Lung (tissue), 12 donors: ENCODE data around the gene ATG16L1. TPM values are rescaled to one million over a fixed set of nuclear protein-coding genes. Genes with fewer than 3 reads are reported as not detected.

Experiments
- ATAC-seq: fragments of 200-7000 bp; cut with Tn5 transposase; one replicate; pipeline ENCODE4 v1.9.1; 2020; ENCODE audit warnings: moderate number of reproducible peaks; ENCODE audit not compliant: insufficient read depth, low FRiP score
- DNase-seq, 3 donors: peaks; one replicate each; pipeline ENCODE4 v3.0.0-alpha.2; 2013 to 2017
- H3K27ac ChIP-seq, 2 donors: one replicate each; pipeline ENCODE4 v1.5.1; 2013; ENCODE audit warnings: mild to moderate bottlenecking in 2 of 2, moderate library complexity in 2 of 2, control low read depth in 1 of 2, inconsistent platforms in 1 of 2, low read depth in 1 of 2, low read length in 1 of 2
- H3K27me3 ChIP-seq, 3 donors: one replicate each; pipeline ENCODE4 v1.5.1; 2013; ENCODE audit warnings: low read length in 2 of 3; ENCODE audit not compliant: control insufficient read depth in 3 of 3, insufficient read depth in 3 of 3
- H3K36me3 ChIP-seq, 4 donors: one replicate each; pipeline ENCODE4 v1.5.1; 2013; ENCODE audit warnings: low read length in 4 of 4, mild to moderate bottlenecking in 1 of 4, moderate library complexity in 1 of 4; ENCODE audit not compliant: control insufficient read depth in 4 of 4, insufficient read depth in 4 of 4
- H3K4me1 ChIP-seq, 5 donors: one replicate each; pipeline ENCODE4 v1.5.1; 2013; ENCODE audit warnings: low read length in 5 of 5, mild to moderate bottlenecking in 2 of 5, moderate library complexity in 1 of 5; ENCODE audit not compliant: control insufficient read depth in 5 of 5, insufficient read depth in 5 of 5
- H3K4me3 ChIP-seq: one replicate; pipeline ENCODE4 v1.5.1; 2013; ENCODE audit warnings: mild to moderate bottlenecking, control low read depth, moderate library complexity
- H3K9ac ChIP-seq, 2 donors: one replicate each; pipeline ENCODE4 v1.5.1; 2013; ENCODE audit warnings: low read length in 2 of 2, control low read depth in 1 of 2; ENCODE audit not compliant: insufficient read depth in 1 of 2
- H3K9me3 ChIP-seq, 4 donors: one replicate each; pipeline ENCODE4 v1.5.1; 2013; ENCODE audit warnings: low read length in 3 of 4, mild to moderate bottlenecking in 1 of 4, moderate library complexity in 1 of 4; ENCODE audit not compliant: control insufficient read depth in 4 of 4, insufficient read depth in 3 of 4
- WGBS, 2 donors: extraction: QIAGEN DNeasy Blood & Tissue Kit; methylation state at CpG; one replicate each; pipeline ENCODE4 v1.1.7; 2013; 5-methylcytosine and 5-hydroxymethylcytosine counted together
- polyA plus RNA-seq, 2 donors: library from polyadenylated mRNA; stranded (reverse); fragments of 200-250 nt; gene quantifications; one replicate each; pipeline ENCODE4 v1.2.1, GENCODE V29; 2013
- total RNA-seq, 2 donors: library from RNA; depleted of rRNA in 1 of 2; stranded (reverse); fragments of >200 nt in 1 of 2; gene quantifications; one replicate each; pipeline ENCODE4 v1.2.1, GENCODE V29; 2014 to 2021
- TF ChIP-seq, protein P1 (sequence below): IDR thresholded peaks from 2 replicates; pipeline ENCODE4 v1.5.1; 2012; ENCODE audit warnings: mild to moderate bottlenecking; ENCODE audit errors: control extremely low read depth, extremely low read depth
- donor health status: control.
- donor health status: control.
- donor health status: Bipolar disorder and iron deficiency.
- donor health status: healthy.
- donor health status: DM: yes; HTN: yes; CAD: no.

The ATG16L1 gene
- total and polyA plus RNA-seq, 4 donors, result 10.9 to 37.0 (median 20.3) TPM

DNA sequence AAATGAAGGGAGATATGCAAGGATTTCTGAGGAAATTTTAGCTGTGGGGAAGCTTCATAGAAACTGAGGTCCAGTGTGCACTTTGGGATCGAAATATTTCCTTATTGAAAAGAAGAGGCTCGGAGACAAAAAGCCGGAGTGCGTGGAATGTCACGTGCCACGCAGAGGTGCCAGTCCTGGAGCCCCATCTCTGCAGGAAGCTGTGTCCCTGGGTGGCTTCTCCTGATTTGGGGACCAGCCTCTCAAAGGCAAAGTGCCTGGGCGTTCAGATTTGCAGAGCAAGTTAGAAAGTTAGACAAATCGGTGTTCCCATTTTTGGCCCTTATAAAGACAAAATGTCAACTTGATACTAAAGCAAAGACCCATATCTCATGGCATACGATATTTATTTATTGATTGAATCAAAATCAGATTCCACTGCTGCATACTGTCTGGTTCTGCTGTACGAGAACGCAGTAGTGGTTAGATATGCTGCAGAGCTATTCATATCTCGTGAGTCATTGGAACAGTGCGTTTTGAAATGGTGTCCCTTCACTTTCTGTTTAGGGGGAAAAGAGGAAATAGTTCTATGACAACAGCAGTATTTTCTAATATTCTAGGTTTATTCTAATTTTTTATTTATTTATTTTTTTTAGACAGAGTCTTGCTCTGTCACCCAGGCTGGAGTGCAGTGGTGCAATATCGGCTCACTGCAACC, 9.1 kb upstream of the ATG16L1 start:
- Histone ChIP-seq H3K9ac (no peak overlapping the region), H3K4me1 (no peaks in the 10 kb centered on the region), H3K27ac (no peak overlapping the region), H3K36me3 (no peaks in the 10 kb centered on the region), H3K9me3 (peaks cover 0 to 3% (median 0%) of the 10 kb centered on the region in 4 donors), H3K4me3 (no peak overlapping the region), H3K27me3 (no peaks in the 10 kb centered on the region)
- TF ChIP-seq, protein P1, sequence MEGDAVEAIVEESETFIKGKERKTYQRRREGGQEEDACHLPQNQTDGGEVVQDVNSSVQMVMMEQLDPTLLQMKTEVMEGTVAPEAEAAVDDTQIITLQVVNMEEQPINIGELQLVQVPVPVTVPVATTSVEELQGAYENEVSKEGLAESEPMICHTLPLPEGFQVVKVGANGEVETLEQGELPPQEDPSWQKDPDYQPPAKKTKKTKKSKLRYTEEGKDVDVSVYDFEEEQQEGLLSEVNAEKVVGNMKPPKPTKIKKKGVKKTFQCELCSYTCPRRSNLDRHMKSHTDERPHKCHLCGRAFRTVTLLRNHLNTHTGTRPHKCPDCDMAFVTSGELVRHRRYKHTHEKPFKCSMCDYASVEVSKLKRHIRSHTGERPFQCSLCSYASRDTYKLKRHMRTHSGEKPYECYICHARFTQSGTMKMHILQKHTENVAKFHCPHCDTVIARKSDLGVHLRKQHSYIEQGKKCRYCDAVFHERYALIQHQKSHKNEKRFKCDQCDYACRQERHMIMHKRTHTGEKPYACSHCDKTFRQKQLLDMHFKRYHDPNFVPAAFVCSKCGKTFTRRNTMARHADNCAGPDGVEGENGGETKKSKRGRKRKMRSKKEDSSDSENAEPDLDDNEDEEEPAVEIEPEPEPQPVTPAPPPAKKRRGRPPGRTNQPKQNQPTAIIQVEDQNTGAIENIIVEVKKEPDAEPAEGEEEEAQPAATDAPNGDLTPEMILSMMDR, result no peak
- 55 to 74% methylated on average over 14 of the region's 14 CpGs for WGBS, 2 donors
- ATAC-seq (no peak), DNase-seq (no peak)

DNA sequence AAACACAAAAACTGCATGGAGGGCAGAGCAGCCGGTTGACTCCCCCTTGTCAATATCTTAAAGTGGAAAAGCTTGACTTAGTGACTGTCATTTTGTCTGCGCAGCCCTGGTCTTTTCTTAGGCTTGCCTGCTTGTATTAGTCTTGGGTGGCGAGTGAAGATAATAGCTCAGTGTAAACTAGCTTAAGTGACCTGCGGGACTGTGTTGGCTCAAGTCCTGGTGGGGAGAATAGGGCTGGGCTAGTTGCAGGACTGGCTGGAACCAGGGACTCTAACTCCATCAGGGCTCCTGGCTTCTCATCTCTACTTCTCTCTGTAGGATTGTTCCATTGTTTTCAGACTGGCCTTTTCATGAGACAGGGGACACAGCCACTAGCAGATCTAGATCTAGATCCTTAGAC, 8.1 kb upstream of the ATG16L1 start:
- no peak for ATAC-seq
- no peak overlapping the region for H3K27ac ChIP-seq

DNA sequence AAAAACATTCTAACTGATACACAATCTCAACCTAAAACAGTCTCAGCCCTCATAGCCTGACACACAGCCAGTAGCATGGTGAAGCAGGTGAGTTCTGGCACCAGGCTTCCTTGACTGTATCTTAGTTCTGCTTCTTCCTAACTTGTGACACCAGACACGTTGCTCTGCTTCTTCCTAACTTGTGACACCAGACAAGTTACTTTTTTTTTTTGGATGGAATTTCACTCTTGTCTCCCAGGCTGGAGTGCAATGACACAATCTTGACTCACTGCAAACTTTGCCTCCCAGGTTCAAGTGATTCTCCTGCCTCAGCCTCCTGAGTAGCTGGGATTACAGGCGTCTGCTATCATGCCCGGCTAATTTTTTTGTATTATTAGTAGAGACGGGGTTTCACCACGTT, 6.7 kb upstream of the ATG16L1 start:
- ATAC-seq, result no peak
- H3K4me3 ChIP-seq, result no peak overlapping the region
- no peaks in the 10 kb centered on the region for H3K27me3 ChIP-seq
- no peaks in the 10 kb centered on the region for H3K36me3 ChIP-seq
- peaks cover 0 to 1% (median 0%) of the 10 kb centered on the region in 4 donors for H3K9me3 ChIP-seq
- no peaks in the 10 kb centered on the region for H3K4me1 ChIP-seq
- 54 to 56% methylated on average over 5 of the region's 5 CpGs for WGBS, 2 donors
- no peak for DNase-seq
- TF ChIP-seq, protein P1, result no peak
- no peak overlapping the region for H3K9ac ChIP-seq
- H3K27ac ChIP-seq, result no peak overlapping the region

More for the DNA sequence above, 8.1 kb upstream of the ATG16L1 start:
- no peaks in the 10 kb centered on the region for H3K36me3 ChIP-seq
- 77 to 84% methylated on average over 4 of the region's 4 CpGs for WGBS, 2 donors
- TF ChIP-seq, protein P1, result no peak
- H3K4me3 ChIP-seq, result no peak overlapping the region
- no peak overlapping the region for H3K9ac ChIP-seq
- peaks cover 0 to 3% (median 0%) of the 10 kb centered on the region in 4 donors for H3K9me3 ChIP-seq
- no peak for DNase-seq
- no peaks in the 10 kb centered on the region for H3K27me3 ChIP-seq
- H3K4me1 ChIP-seq, result no peaks in the 10 kb centered on the region

DNA sequence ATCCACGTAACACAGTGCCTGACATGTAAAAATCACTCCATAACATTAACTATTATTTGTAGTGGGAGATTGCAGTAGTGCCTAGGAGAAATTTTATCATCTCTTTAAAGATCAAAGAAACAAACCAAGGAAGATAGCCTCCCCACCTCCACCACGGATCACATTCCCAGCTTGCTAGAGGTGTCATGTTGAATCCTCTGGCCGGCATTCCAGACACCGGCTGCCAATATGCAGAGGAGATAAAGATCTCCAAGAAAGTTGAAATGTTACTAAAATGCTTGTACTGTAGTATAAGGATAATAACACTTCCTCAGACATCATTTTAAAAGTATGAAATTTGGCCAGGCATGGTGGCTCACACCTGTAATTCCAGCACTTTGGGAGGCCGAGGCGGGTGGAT, 6.1 kb upstream of the ATG16L1 start:
- DNase-seq, result no peak
- TF ChIP-seq, protein P1, result no peak
- ATAC-seq, result no peak
- no peaks in the 10 kb centered on the region for H3K4me1 ChIP-seq
- 76 to 85% methylated on average over 6 of the region's 6 CpGs for WGBS, 2 donors
- H3K27ac ChIP-seq, result no peak overlapping the region
- no peak overlapping the region for H3K4me3 ChIP-seq
- peaks cover 0 to 1% (median 0%) of the 10 kb centered on the region in 4 donors for H3K9me3 ChIP-seq
- H3K9ac ChIP-seq, result no peak overlapping the region
- no peaks in the 10 kb centered on the region for H3K36me3 ChIP-seq
- H3K27me3 ChIP-seq, result no peaks in the 10 kb centered on the region
